ENCODE measurements around the gene HIVEP3. TPM values are rescaled to one million over a fixed set of nuclear protein-coding genes. Genes with fewer than 3 reads are reported as not detected.

HIVEP3 gene
- total RNA-seq, 1 experiment from 2014 or later: 1.2 TPM

DNA sequence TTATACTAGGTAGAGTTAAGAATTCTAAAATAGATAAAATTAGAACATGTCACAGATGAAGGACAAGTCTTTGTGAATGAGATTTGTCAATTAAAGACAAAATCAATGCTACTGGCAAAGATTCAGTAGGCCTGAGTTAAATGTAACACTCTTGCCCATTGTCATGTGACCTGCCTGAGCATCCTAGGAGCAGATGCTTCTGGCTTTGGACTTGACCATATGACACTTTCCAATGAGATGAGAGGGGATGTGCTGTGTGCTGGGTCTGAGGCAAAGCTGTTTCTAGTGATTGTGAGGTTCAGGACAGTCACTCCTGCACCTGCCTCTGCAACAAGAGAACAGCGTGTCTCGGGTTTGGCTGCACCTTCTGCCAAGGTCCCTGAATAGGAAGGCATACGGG is 144.9 kb downstream of the HIVEP3 start:
- ChIA-PET POLR2A (interaction anchor here (0.7 to 2.5 kb wide), 4 partner anchors 10 to 113 kb away, joined by 3 to 8 read pairs (median 4); no protein-coding TSS in a partner anchor), CTCF (interaction anchor here (1.0 kb wide), 1 partner anchor 22 kb away, joined by 3 read pairs; no protein-coding TSS in a partner anchor)
- Mint-ChIP-seq H3K27ac (ENCODE audit: low read depth, unreplicated experiment) (no peak overlapping the region), H3K36me3 (ENCODE audit: insufficient read depth, unreplicated experiment) (no peaks in the 10 kb centered on the region), H3K4me3 (ENCODE audit: unreplicated experiment) (no peak overlapping the region), H3K9me3 (ENCODE audit: unreplicated experiment) (no peaks in the 10 kb centered on the region), H3K27me3 (ENCODE audit: insufficient read depth, unreplicated experiment) (no peaks in the 10 kb centered on the region), H3K4me1 (ENCODE audit: insufficient read depth, unreplicated experiment) (peaks cover 18% of the 10 kb centered on the region)
- no peak for DNase-seq (ENCODE audit: unreplicated experiment)
- BruUV-seq (replicated peaks): no TSS peak
- intact Hi-C loops (cut with micrococcal nuclease): no loop called here
- TF ChIP-seq, protein P1, sequence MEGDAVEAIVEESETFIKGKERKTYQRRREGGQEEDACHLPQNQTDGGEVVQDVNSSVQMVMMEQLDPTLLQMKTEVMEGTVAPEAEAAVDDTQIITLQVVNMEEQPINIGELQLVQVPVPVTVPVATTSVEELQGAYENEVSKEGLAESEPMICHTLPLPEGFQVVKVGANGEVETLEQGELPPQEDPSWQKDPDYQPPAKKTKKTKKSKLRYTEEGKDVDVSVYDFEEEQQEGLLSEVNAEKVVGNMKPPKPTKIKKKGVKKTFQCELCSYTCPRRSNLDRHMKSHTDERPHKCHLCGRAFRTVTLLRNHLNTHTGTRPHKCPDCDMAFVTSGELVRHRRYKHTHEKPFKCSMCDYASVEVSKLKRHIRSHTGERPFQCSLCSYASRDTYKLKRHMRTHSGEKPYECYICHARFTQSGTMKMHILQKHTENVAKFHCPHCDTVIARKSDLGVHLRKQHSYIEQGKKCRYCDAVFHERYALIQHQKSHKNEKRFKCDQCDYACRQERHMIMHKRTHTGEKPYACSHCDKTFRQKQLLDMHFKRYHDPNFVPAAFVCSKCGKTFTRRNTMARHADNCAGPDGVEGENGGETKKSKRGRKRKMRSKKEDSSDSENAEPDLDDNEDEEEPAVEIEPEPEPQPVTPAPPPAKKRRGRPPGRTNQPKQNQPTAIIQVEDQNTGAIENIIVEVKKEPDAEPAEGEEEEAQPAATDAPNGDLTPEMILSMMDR (IDR thresholded peaks at IDR 0.05; ENCODE audit: unreplicated experiment): no peak

DNA sequence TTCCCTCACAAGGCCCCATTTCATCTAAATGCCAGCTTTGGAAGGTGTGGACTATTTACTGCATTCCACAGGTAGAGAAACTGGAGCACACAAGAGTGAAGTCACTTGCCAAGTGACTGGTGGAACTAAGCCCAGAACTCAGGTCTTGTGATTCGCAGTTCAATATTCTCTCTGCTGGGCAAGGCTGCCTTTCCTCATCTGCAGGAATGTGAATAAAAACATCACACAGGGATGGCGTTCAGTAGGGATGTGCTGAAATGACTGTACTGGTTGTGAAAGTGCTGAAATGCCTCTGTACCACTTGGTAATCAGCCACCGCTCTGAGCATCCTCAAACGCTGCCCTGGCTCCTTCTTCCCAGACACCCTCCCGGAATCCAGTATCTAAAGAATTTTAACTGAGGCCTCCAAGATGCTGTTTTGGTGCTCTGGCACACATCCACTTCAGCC is 145.6 kb downstream of the HIVEP3 start:
- POLR2A ChIA-PET: interaction anchor here (0.7 to 2.5 kb wide), 5 partner anchors 11 to 350 kb away, joined by 3 to 8 read pairs (median 3); no protein-coding TSS in a partner anchor
- TF ChIP-seq, protein P1 (IDR thresholded peaks at IDR 0.05; ENCODE audit: unreplicated experiment): no peak
- H3K9me3 Mint-ChIP-seq (ENCODE audit: unreplicated experiment): no peaks in the 10 kb centered on the region
- intact Hi-C loops (cut with micrococcal nuclease): no loop called here
- peak overlapping the region; percentile 74 for H3K27ac Mint-ChIP-seq (ENCODE audit: low read depth, unreplicated experiment)
- no TSS peak for BruUV-seq (replicated peaks)
- H3K4me3 Mint-ChIP-seq (ENCODE audit: unreplicated experiment): no peak overlapping the region
- CTCF ChIA-PET: no interaction called here
- H3K36me3 Mint-ChIP-seq (ENCODE audit: insufficient read depth, unreplicated experiment): no peaks in the 10 kb centered on the region
- H3K4me1 Mint-ChIP-seq (ENCODE audit: insufficient read depth, unreplicated experiment): peaks cover 18% of the 10 kb centered on the region
- H3K27me3 Mint-ChIP-seq (ENCODE audit: insufficient read depth, unreplicated experiment): no peaks in the 10 kb centered on the region
- peak; percentile 38 for DNase-seq (ENCODE audit: unreplicated experiment)

DNA sequence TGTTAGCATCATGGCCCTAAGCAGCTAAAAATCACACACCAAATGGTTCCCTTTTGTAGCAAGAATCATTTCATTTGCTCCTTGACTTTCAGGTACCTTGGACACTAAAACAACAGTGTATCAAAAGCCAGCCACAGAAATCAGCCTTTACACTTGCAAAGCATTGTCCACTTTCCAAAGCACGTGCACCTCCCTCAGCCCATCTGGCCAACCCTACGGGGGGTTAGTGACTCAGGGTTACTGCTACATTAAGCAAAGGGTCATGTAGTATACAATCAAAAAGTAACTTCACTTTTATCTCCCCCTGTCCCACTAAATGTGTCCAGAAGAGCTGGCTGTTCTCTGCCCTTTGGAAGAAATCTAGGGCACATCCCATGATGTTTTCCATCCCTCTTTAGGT is 149.7 kb downstream of the HIVEP3 start:
- BruUV-seq (replicated peaks): no TSS peak
- Mint-ChIP-seq H3K36me3 (ENCODE audit: insufficient read depth, unreplicated experiment) (no peaks in the 10 kb centered on the region), H3K4me3 (ENCODE audit: unreplicated experiment) (no peak overlapping the region), H3K9me3 (ENCODE audit: unreplicated experiment) (no peaks in the 10 kb centered on the region), H3K27me3 (ENCODE audit: insufficient read depth, unreplicated experiment) (peaks cover 3% of the 10 kb centered on the region), H3K4me1 (ENCODE audit: insufficient read depth, unreplicated experiment) (peaks cover 18% of the 10 kb centered on the region), H3K27ac (ENCODE audit: low read depth, unreplicated experiment) (no peak overlapping the region)
- POLR2A ChIA-PET: no interaction called here
- intact Hi-C loops (cut with micrococcal nuclease): no loop called here
- TF ChIP-seq, protein P1 (IDR thresholded peaks at IDR 0.05; ENCODE audit: unreplicated experiment): no peak
- CTCF ChIA-PET: no interaction called here
- no peak for DNase-seq (ENCODE audit: unreplicated experiment)

DNA sequence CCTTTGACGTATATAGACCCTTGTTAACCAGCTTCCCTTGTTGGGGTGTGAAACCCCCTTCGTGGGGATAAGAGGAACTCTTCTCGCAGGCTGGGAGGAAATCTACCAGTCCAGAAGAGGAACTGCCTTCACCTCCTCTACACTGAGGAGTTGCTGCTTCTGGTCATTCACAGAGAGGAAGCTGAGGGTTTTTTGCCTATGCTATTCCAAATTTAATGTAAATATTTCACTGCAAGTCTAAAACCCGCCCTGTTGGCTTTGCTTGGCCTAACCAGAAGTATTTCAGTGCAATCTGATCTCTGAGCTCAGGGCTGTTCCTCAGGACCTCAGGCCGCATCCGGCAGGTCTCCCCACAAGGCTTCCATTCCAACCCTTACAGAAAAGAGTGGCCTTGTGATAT is 150.1 kb downstream of the HIVEP3 start:
- peaks cover 18% of the 10 kb centered on the region for H3K4me1 Mint-ChIP-seq (ENCODE audit: insufficient read depth, unreplicated experiment)
- no peaks in the 10 kb centered on the region for H3K9me3 Mint-ChIP-seq (ENCODE audit: unreplicated experiment)
- H3K4me3 Mint-ChIP-seq (ENCODE audit: unreplicated experiment): no peak overlapping the region
- peaks cover 8% of the 10 kb centered on the region for H3K27me3 Mint-ChIP-seq (ENCODE audit: insufficient read depth, unreplicated experiment)
- no peak for DNase-seq (ENCODE audit: unreplicated experiment)
- intact Hi-C loops (cut with micrococcal nuclease): no loop called here
- ChIA-PET CTCF (no interaction called here), POLR2A (interaction anchor here (0.6 to 1.0 kb wide), 2 partner anchors 96 to 146 kb away, joined by 3 read pairs; no protein-coding TSS in a partner anchor)
- H3K27ac Mint-ChIP-seq (ENCODE audit: low read depth, unreplicated experiment): no peak overlapping the region
- H3K36me3 Mint-ChIP-seq (ENCODE audit: insufficient read depth, unreplicated experiment): no peaks in the 10 kb centered on the region
- TF ChIP-seq, protein P1 (IDR thresholded peaks at IDR 0.05; ENCODE audit: unreplicated experiment): no peak
- BruUV-seq (replicated peaks): no TSS peak

All from MCF 10A (cell line).